Measurements from ENCODE around the gene SUMF2.

- no peak for TF ChIP-seq CTCF (IDR thresholded peaks at IDR 0.05)
- no peak for TF ChIP-seq POLR2A (IDR thresholded peaks at IDR 0.05)
- no peak for TF ChIP-seq POLR2AphosphoS5 (IDR thresholded peaks at IDR 0.05)
- TF ChIP-seq EP300 (IDR thresholded peaks at IDR 0.05), result no peak
Measured at GRCh38 chr7:56023500-56023899, 40.6 kb upstream of the SUMF2 start.
